Common myeloid progenitor, CD34-positive (primary cell): ENCODE results near the gene GNA12.
A peak's percentile ranks its signal among the peaks of the same experiment; 100 is the strongest.

Experiments used
- CTCF ChIA-PET: fragments of 350-600 bp; sonication (Branson Sonifier 250); formaldehyde crosslinking; loops from one replicate; lab custom pipeline; 2021; ENCODE audit warnings: antibody characterized with exemption; lab: Charles Lee
- POLR2A ChIA-PET: fragments of 350-600 bp; sonication (Branson Sonifier 250); formaldehyde crosslinking; loops from one replicate; lab custom pipeline; 2021; ENCODE audit warnings: antibody characterized with exemption; lab: Charles Lee
- DNase-seq, 3 donors: peaks; one replicate each; pipeline versions ENCODE4 v3.0.0 to v3.0.0-alpha.2; 2013
- H3K27ac ChIP-seq, 2 experiments: 1 replicate in 1 of 2; 2 replicates in 1 of 2; pipeline ENCODE4 v1.7.0; 2013; ENCODE audit warnings: inconsistent platforms in 2 of 2, low read length in 2 of 2, mild to moderate bottlenecking in 2 of 2, low read depth in 1 of 2, moderate library complexity in 1 of 2; ENCODE audit not compliant: severe bottlenecking in 2 of 2, insufficient read depth in 1 of 2, poor library complexity in 1 of 2
- H3K27me3 ChIP-seq, 5 experiments: replicated peaks in 2 of 5; 1 replicate in 3 of 5; 2 replicates in 2 of 5; pipeline versions ENCODE4 v1.6.1 to v1.7.0; 2013; ENCODE audit warnings: low read length in 4 of 5, mild to moderate bottlenecking in 2 of 5, moderate library complexity in 2 of 5, inconsistent platforms in 1 of 5; ENCODE audit not compliant: insufficient read depth in 5 of 5, control insufficient read depth in 4 of 5
- H3K36me3 ChIP-seq, 4 experiments: 1 replicate in 2 of 4; 2 replicates in 2 of 4; pipeline versions ENCODE4 v1.6.1 to v1.7.0; 2013; ENCODE audit warnings: low read length in 3 of 4, control low read depth in 1 of 4, mild to moderate bottlenecking in 1 of 4; ENCODE audit not compliant: control insufficient read depth in 4 of 4, insufficient read depth in 4 of 4
- H3K4me1 ChIP-seq, 4 experiments: 1 replicate in 3 of 4; 2 replicates in 1 of 4; pipeline versions ENCODE4 v1.6.1 to v1.7.1; 2013; ENCODE audit warnings: low read length in 3 of 4, mild to moderate bottlenecking in 3 of 4, control low read depth in 1 of 4, inconsistent platforms in 1 of 4, moderate library complexity in 1 of 4; ENCODE audit not compliant: control insufficient read depth in 4 of 4, insufficient read depth in 4 of 4; ENCODE audit errors: control extremely low read depth in 1 of 4
- H3K4me3 ChIP-seq, 7 experiments: 1 replicate in 4 of 7; 2 replicates in 3 of 7; pipeline versions ENCODE4 v1.5.1 to v1.7.0; 2013; ENCODE audit warnings: mild to moderate bottlenecking in 7 of 7, low read length in 6 of 7, moderate library complexity in 6 of 7, inconsistent platforms in 2 of 7, low read depth in 2 of 7, control low read depth in 1 of 7; ENCODE audit not compliant: insufficient read depth in 4 of 7, control insufficient read depth in 1 of 7; ENCODE audit errors: extremely low read depth in 1 of 7
- H3K9me3 ChIP-seq, 5 experiments: 1 replicate in 4 of 5; 2 replicates in 1 of 5; pipeline versions ENCODE4 v1.6.1 to v1.7.1; 2013; ENCODE audit warnings: low read length in 4 of 5, mild to moderate bottlenecking in 2 of 5, inconsistent platforms in 1 of 5, low read depth in 1 of 5, moderate library complexity in 1 of 5; ENCODE audit not compliant: control insufficient read depth in 4 of 5, insufficient read depth in 2 of 5; ENCODE audit errors: control extremely low read depth in 1 of 5
- WGBS: methylation state at CpG from one replicate; pipeline ENCODE4 v1.1.5; 2013; ENCODE audit not compliant: insufficient coverage; 5-methylcytosine and 5-hydroxymethylcytosine counted together

The GNA12 gene

GRCh38 chr7:2832461-2832860 is 11.6 kb downstream of the GNA12 start:
- Histone ChIP-seq H3K27ac (no peak overlapping the region), H3K36me3 (peaks cover 13 to 63% (median 22%) of the 10 kb centered on the region in 4 experiments), H3K4me3 (no peak overlapping the region), H3K4me1 (peaks cover 0 to 9% (median 9%) of the 10 kb centered on the region in 4 experiments), H3K27me3 (no peaks in the 10 kb centered on the region), H3K9me3 (no peaks in the 10 kb centered on the region)
- ChIA-PET CTCF (interaction anchor here (0.8 to 1.7 kb wide), 7 partner anchors 8 to 74 kb away, joined by 3 to 8 read pairs (median 5); no protein-coding TSS in a partner anchor), POLR2A (interaction anchor here (0.9 kb wide), 1 partner anchor 9 kb away, joined by 3 read pairs; no protein-coding TSS in a partner anchor)
- no peak for DNase-seq
- WGBS = 100% methylated on average over 12 of the region's 12 CpGs

- ChIA-PET CTCF (interaction anchor here (1.1 to 1.6 kb wide), 4 partner anchors 8 to 70 kb away, joined by 3 to 4 read pairs (median 4); no protein-coding TSS in a partner anchor), POLR2A (no interaction called here)
- no peak overlapping the region for H3K27ac ChIP-seq
- peaks cover 13 to 65% (median 22%) of the 10 kb centered on the region in 4 experiments for H3K36me3 ChIP-seq
- no peak overlapping the region for H3K4me3 ChIP-seq
- 98% methylated on average over 7 of the region's 8 CpGs for WGBS
- H3K27me3 ChIP-seq = no peaks in the 10 kb centered on the region
- no peak for DNase-seq
- peaks cover 0 to 11% (median 8%) of the 10 kb centered on the region in 4 experiments for H3K4me1 ChIP-seq
- no peaks in the 10 kb centered on the region for H3K9me3 ChIP-seq
Measured at GRCh38 chr7:2830609-2831376, 13.3 kb downstream of the GNA12 start.

DNA sequence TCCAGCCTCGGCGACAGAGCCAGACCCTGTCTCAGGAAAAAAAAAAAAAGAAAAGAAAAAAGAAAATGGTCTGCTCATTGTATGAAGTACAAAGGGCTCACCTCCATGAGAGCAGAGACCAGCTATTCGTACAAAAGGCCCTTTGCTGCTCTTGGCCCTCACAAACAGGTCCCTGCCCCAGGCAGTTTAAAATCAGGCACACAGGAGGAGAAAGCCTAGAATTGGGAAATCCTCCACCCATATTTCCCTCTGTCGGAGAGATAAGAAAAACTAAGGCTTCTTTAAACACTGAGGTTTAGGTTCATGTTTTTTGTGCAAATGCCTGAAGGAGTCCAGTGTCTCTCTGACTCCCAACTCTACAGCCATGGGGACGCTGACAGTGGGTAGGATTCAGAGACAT is 15.1 kb downstream of the GNA12 start:
- CTCF ChIA-PET = interaction anchor here (0.6 to 1.4 kb wide), 6 partner anchors 15 to 108 kb away, joined by 3 read pairs; no protein-coding TSS in a partner anchor

DNA sequence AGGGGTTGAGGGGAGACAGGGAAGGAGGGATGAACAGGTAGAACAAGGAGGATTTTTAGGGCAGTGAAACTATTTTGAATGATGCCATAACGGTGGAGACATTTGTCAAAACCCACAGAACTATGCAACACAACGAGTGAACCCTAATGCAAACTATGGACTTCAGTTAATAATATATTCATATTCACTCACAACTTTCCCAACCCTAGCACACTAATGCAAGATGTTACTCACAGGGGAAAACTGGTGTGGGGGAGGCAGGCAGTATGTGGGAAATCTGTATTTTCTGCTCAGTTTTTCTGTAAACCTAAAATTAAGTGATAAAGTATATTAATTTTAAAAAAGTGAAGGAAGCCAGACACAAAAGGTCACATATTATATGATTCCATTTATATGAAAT is 17.3 kb downstream of the GNA12 start:
- Histone ChIP-seq H3K27ac (no peak overlapping the region), H3K36me3 (peaks cover 0 to 33% (median 3%) of the 10 kb centered on the region in 4 experiments), H3K9me3 (no peaks in the 10 kb centered on the region), H3K4me1 (peaks cover 4 to 33% (median 29%) of the 10 kb centered on the region in 4 experiments), H3K4me3 (no peak overlapping the region), H3K27me3 (no peaks in the 10 kb centered on the region)
- CTCF ChIA-PET = interaction anchor here (2.8 kb wide), 1 partner anchor 9 kb away, joined by 11 read pairs; no protein-coding TSS in a partner anchor
- WGBS = no CpG with 5 or more reads among the region's 2 CpGs
- POLR2A ChIA-PET = no interaction called here
- no peak for DNase-seq

More for the DNA sequence above, 15.1 kb downstream of the GNA12 start:
- H3K36me3 ChIP-seq = peaks cover 4 to 51% (median 10%) of the 10 kb centered on the region in 4 experiments
- no peak overlapping the region for H3K27ac ChIP-seq
- H3K4me1 ChIP-seq = peaks cover 3 to 28% (median 22%) of the 10 kb centered on the region in 4 experiments
- H3K27me3 ChIP-seq = no peaks in the 10 kb centered on the region
- WGBS = 100% methylated on average over 1 of the region's 5 CpGs
- no peak for DNase-seq
- POLR2A ChIA-PET = interaction anchor here (1.7 kb wide), 1 partner anchor 14 kb away, joined by 3 read pairs; no protein-coding TSS in a partner anchor
- no peaks in the 10 kb centered on the region for H3K9me3 ChIP-seq
- no peak overlapping the region for H3K4me3 ChIP-seq

DNA sequence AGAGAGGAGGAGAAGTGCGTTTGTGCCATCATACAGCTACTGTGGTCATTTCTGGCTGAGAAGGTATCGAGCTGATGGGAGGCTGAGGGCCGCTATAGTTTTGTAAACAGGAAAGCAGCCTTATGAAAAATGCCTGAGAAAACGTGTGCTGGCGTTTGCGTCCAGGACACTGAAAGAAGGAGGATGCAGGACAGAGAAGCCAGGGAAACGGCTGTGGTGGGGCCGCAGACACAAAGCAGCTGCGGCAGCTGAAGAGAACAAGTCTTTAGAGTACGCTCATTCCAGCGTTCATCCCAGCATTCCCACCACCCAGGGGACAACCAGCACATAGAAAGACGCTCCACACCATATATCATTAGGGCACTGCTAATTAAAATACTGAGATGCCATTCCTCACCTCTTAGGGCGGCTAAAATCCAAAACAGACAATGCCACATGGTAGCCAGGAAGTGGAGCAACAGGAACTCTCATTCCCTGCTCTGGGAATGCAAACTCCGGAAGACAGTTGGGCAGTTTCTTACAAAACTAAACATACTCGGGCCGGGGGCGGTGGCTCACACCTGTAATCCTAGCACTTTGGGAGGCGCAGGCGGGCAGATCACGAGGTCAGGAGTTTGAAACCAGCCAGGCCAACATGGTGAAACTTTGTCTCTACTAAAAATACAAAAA is 18.4 kb downstream of the GNA12 start:
- Histone ChIP-seq H3K36me3 (peaks cover 0 to 30% (median 2%) of the 10 kb centered on the region in 4 experiments), H3K9me3 (no peaks in the 10 kb centered on the region), H3K27me3 (no peaks in the 10 kb centered on the region), H3K27ac (no peak overlapping the region), H3K4me1 (peaks cover 5 to 43% (median 38%) of the 10 kb centered on the region in 4 experiments), H3K4me3 (peak overlapping the region in 1 of 7 experiments; percentile 8)
- 87% methylated on average over 20 of the region's 20 CpGs for WGBS
- DNase-seq = no peak
- POLR2A ChIA-PET = no interaction called here
- CTCF ChIA-PET = interaction anchor here (1.2 to 2.8 kb wide), 4 partner anchors 10 to 90 kb away, joined by 3 to 11 read pairs (median 5); no protein-coding TSS in a partner anchor

DNA sequence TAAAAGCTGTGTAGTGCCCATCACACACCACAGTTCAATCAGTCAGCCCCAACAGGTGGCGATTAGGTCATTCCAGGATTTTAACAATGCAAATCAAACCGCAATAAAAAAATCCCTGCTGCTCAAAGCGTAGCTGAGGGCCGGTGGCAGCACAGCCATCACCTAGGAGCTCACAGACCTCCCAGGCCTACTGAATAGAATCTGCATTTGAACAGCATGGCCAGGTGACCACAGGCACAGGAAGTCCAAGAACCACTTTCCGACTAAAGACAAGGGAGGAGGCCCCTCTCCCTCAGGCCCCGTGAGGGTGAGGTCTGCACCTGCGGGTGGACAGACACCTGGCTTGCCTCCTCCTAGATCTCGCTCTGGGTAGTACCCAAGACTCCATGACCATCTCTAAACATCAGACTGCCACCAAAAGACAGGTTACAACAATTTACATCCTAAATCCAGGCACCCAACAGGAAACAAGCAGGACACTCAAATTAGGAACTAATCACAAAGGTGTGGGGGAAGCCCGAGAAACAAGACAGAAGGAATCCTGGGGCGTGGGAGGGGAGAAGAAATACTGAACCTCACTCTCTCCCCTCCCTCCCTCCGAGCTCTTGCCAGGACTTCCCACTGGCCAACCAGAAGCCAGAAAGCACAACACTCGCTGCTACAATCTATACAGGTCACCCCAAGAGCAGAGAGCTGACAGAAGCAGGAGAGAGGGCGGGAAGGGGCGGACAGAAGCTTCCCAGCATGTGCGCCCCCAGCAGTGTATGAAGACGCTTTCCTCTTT is 19.2 kb downstream of the GNA12 start:
- Histone ChIP-seq H3K27ac (no peak overlapping the region), H3K4me3 (no peak overlapping the region), H3K9me3 (no peaks in the 10 kb centered on the region), H3K27me3 (no peaks in the 10 kb centered on the region), H3K4me1 (peaks cover 5 to 44% (median 38%) of the 10 kb centered on the region in 4 experiments), H3K36me3 (peaks cover 0 to 22% (median 0%) of the 10 kb centered on the region in 4 experiments)
- ChIA-PET POLR2A (interaction anchor here (0.7 kb wide), 1 partner anchor 38 kb away, joined by 3 read pairs; no protein-coding TSS in a partner anchor), CTCF (interaction anchor here (0.9 to 2.8 kb wide), 6 partner anchors 8 to 89 kb away, joined by 3 to 11 read pairs (median 4); no protein-coding TSS in a partner anchor)
- WGBS = 77% methylated on average over 14 of the region's 16 CpGs
- no peak for DNase-seq
